HCT116 (cell line): ENCODE measurements around the gene PROM2. TPM values are rescaled to one million over a fixed set of nuclear protein-coding genes. Genes with fewer than 3 reads are reported as not detected.

Source experiments
- ATAC-seq: fragments of 200-7000 bp; cut with Tn5 transposase; 2 replicates; pipeline ENCODE4 v1.9.1; 2020; ENCODE audit warnings: mild to moderate bottlenecking, moderate library complexity
- BruUV-seq: library from RNA; stranded (reverse); fragments of 400-500 nt; replicated peaks from 2 replicates; lab custom pipeline; 2021; lab: Mats Ljungman, UMichigan
- CTCF ChIA-PET: fragments of 300-600 bp; sonication (Branson Sonifier 250); formaldehyde crosslinking; loops from one replicate; lab custom pipeline; 2021; ENCODE audit warnings: antibody characterized with exemption; lab: Charles Lee
- POLR2A ChIA-PET: fragments of 300-600, 350-600 bp; sonication (Branson Sonifier 250); formaldehyde crosslinking; loops from one replicate; lab custom pipeline; 2021; ENCODE audit warnings: antibody characterized with exemption; lab: Charles Lee
- RAD21 ChIA-PET, 2 experiments: fragments of 300-600 bp; sonication (Branson Sonifier 250); formaldehyde crosslinking; loops; one replicate each; lab custom pipeline; 2023; ENCODE audit warnings: low total read pairs in 2 of 2; ENCODE audit not compliant: uncharacterized antibody in 2 of 2, unreplicated experiment in 2 of 2, low non-redundant PET in 1 of 2; lab: Charles Lee
- DNase-seq: peaks from one replicate; pipeline ENCODE4 v3.0.0-alpha.2; 2010; ENCODE audit warnings: low read depth, low spot score
- H2AFZ ChIP-seq: fragments of 200-600 bp; shearing (Covaris generic), sonication (generic); 2 replicates; pipeline ENCODE4 v1.6.1; 2017; ENCODE audit warnings: low read depth, mixed run types, mixed read lengths, antibody characterized with exemption, low read length; ENCODE audit not compliant: poor library complexity, severe bottlenecking
- H3K27ac ChIP-seq: 2 replicates; pipeline ENCODE4 v1.5.1; 2012; ENCODE audit warnings: low read depth, low read length
- H3K27me3 ChIP-seq: fragments of 200-600 bp; sonication (generic); 2 replicates; pipeline ENCODE4 v1.6.1; 2016; ENCODE audit warnings: mixed run types, low read length, mixed read lengths; ENCODE audit not compliant: insufficient read depth
- H3K36me3 ChIP-seq, 2 experiments: fragments of 200-500 bp in 1 of 2; fragments of 200-600 bp in 1 of 2; sonication (Bioruptor generic) in 1 of 2; sonication (generic) in 1 of 2; 2 replicates each; pipeline versions ENCODE4 v1.5.1 to v1.6.1; 2014 to 2016; ENCODE audit warnings: low read length in 2 of 2, inconsistent platforms in 1 of 2, mixed read lengths in 1 of 2, mixed run types in 1 of 2; ENCODE audit not compliant: insufficient read depth in 2 of 2, control insufficient read depth in 1 of 2
- H3K4me1 ChIP-seq, 2 experiments: fragments of 200-600 bp in 1 of 2; sonication (generic) in 1 of 2; 2 replicates each; pipeline versions ENCODE4 v1.5.1 to v1.6.1; 2012 to 2017; ENCODE audit warnings: low read length in 2 of 2, inconsistent platforms in 1 of 2, mild to moderate bottlenecking in 1 of 2, mixed read lengths in 1 of 2, mixed run types in 1 of 2, moderate library complexity in 1 of 2; ENCODE audit not compliant: insufficient read depth in 2 of 2, control insufficient read depth in 1 of 2
- H3K4me2 ChIP-seq: fragments of 200-600 bp; sonication (generic); 2 replicates; pipeline ENCODE4 v1.6.1; 2017; ENCODE audit warnings: mixed run types, low read length, mixed read lengths
- H3K4me3 ChIP-seq, 2 experiments: fragments of 200-600 bp in 1 of 2; sonication (generic) in 1 of 2; replicated peaks in 1 of 2; 2 replicates each; pipeline ENCODE4 v1.5.1; 2011 to 2016; ENCODE audit warnings: low read length in 2 of 2, control low read depth in 1 of 2, low read depth in 1 of 2, mild to moderate bottlenecking in 1 of 2, mixed read lengths in 1 of 2, mixed run types in 1 of 2
- H3K79me2 ChIP-seq: fragments of 200-600 bp; sonication (generic); 2 replicates; pipeline ENCODE4 v1.6.1; 2017; ENCODE audit warnings: mild to moderate bottlenecking, mixed run types, low read length, moderate library complexity, mixed read lengths; ENCODE audit not compliant: insufficient read depth
- H3K9ac ChIP-seq: fragments of 200-600 bp; sonication (generic); 2 replicates; pipeline ENCODE4 v1.6.1; 2016; ENCODE audit warnings: low read length, mixed read lengths
- H3K9me2 ChIP-seq: fragments of 200-600 bp; sonication (generic), shearing (Covaris generic); 2 replicates; pipeline ENCODE4 v1.6.1; 2017; ENCODE audit warnings: mixed run types, mild to moderate bottlenecking, moderate library complexity; ENCODE audit not compliant: insufficient read depth
- H3K9me3 ChIP-seq, 2 experiments: fragments of 200-500 bp in 1 of 2; fragments of 200-600 bp in 1 of 2; sonication (Bioruptor generic) in 1 of 2; sonication (generic) in 1 of 2; 2 replicates each; pipeline ENCODE4 v1.6.1; 2014 to 2017; ENCODE audit warnings: low read length in 2 of 2, mixed read lengths in 2 of 2, inconsistent platforms in 1 of 2, low read depth in 1 of 2, mild to moderate bottlenecking in 1 of 2, mixed run types in 1 of 2, moderate library complexity in 1 of 2; ENCODE audit not compliant: control insufficient read depth in 1 of 2, insufficient read depth in 1 of 2
- H4K20me1 ChIP-seq: fragments of 200-600 bp; sonication (generic), shearing (Covaris generic); 2 replicates; pipeline ENCODE4 v1.6.1; 2017; ENCODE audit warnings: mixed run types, mild to moderate bottlenecking, moderate library complexity; ENCODE audit not compliant: insufficient read depth
- ATF3 ChIP-seq: IDR thresholded peaks from 2 replicates; pipeline ENCODE4 v1.6.1; 2012
- CBX3 ChIP-seq: IDR thresholded peaks from 2 replicates; pipeline ENCODE4 v1.6.1; 2012; ENCODE audit warnings: low read depth
- CTCF ChIP-seq, 3 experiments: fragments of 200-600 bp in 1 of 3; sonication (generic) in 1 of 3; IDR thresholded peaks in 2 of 3; conservative IDR thresholded peaks in 1 of 3; 2 replicates each; pipeline ENCODE4 v1.5.1; 2012 to 2017; ENCODE audit warnings: low read depth in 2 of 3, low read length in 2 of 3, antibody characterized with exemption in 1 of 3, borderline replicate concordance in 1 of 3, control low read depth in 1 of 3, mild to moderate bottlenecking in 1 of 3, mixed read lengths in 1 of 3, mixed run types in 1 of 3, moderate library complexity in 1 of 3; ENCODE audit not compliant: insufficient read depth in 1 of 3
- EGR1 ChIP-seq: IDR thresholded peaks from 2 replicates; pipeline ENCODE4 v1.6.1; 2012; ENCODE audit warnings: low read depth
- ELF1 ChIP-seq: IDR thresholded peaks from 2 replicates; pipeline ENCODE4 v1.6.1; 2012; ENCODE audit warnings: low read depth, borderline replicate concordance
- EZH2phosphoT487 ChIP-seq: fragments of 200-600 bp; IDR thresholded peaks from 2 replicates; pipeline ENCODE4 v1.6.1; 2018; ENCODE audit warnings: antibody characterized with exemption, borderline replicate concordance
- POLR2AphosphoS5 ChIP-seq: IDR thresholded peaks from 2 replicates; pipeline ENCODE4 v1.6.1; 2011; ENCODE audit warnings: mild to moderate bottlenecking, low read depth, low read length, moderate library complexity
- REST ChIP-seq: IDR thresholded peaks from 2 replicates; pipeline ENCODE4 v1.6.1; 2012; ENCODE audit warnings: low read depth
- ZFX ChIP-seq: fragments of 450-650 bp; IDR thresholded peaks from 2 replicates; pipeline ENCODE4 v1.6.1; 2017
- intact Hi-C: fragments of 100-400 bp; cut with micrococcal nuclease; formaldehyde crosslinking; loops from 2 replicates; pipeline ENCODE4 v1.10.0; 2022
- total RNA-seq: library from RNA; stranded (reverse); gene quantifications from one replicate; pipeline ENCODE4 v1.2.1, GENCODE V29; 2021; ENCODE audit not compliant: unreplicated experiment

Gene PROM2
- total RNA-seq, 1 experiment from 2014 or later: 11.9 TPM

DNA sequence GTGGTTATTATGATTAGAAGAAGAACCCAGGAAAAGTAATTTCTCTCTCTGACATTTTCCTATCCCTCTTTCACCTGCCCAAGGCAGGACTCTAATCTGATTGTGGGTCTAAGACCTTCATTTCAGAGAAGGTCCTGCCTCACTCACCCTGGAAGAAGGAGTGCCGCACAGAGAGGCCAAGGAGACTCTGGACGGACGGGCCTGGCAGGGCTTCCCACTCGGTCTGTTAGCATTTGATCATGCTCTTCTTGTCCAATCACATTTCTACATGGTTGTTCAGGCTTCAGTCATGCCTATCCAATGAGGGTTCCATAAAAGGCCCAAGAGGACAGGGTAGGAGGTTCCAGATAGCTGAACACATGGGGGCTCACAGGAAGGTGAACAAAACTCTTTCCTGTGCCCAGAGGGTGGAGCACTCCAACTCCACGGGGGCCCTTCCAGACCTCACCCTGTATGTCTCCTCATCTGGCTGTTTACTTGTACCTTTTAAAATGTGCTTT, 39.9 kb upstream of the PROM2 start:
- no peaks in the 10 kb centered on the region for H3K27me3 ChIP-seq
- no peak overlapping the region for H2AFZ ChIP-seq
- no peaks in the 10 kb centered on the region for H3K4me1 ChIP-seq
- RAD21 ChIA-PET: no interaction called here
- BruUV-seq: no TSS peak
- DNase-seq (no peak), ATAC-seq (no peak)
- CTCF ChIA-PET: no interaction called here
- no peaks in the 10 kb centered on the region for H3K9me2 ChIP-seq
- no peaks in the 10 kb centered on the region for H3K9me3 ChIP-seq
- H3K27ac ChIP-seq: no peak overlapping the region
- POLR2A ChIA-PET: no interaction called here
- no peaks in the 10 kb centered on the region for H4K20me1 ChIP-seq
- TF ChIP-seq REST (no peak), EZH2phosphoT487 (no peak), ATF3 (no peak), EGR1 (no peak), CTCF (IDR thresholded peaks at IDR 0.05 in 2 of 3, conservative IDR thresholded peaks at IDR 0.05 in 1 of 3; ENCODE audit: borderline replicate concordance in 1 of 3, insufficient read depth in 1 of 3, low read depth in 2 of 3, low read length in 2 of 3) (no peak), ELF1 (no peak), CBX3 (no peak), POLR2AphosphoS5 (no peak), ZFX (no peak)
- H3K36me3 ChIP-seq: no peaks in the 10 kb centered on the region
- H3K4me2 ChIP-seq: no peak overlapping the region
- intact Hi-C loops: no loop called here
- H3K9ac ChIP-seq: no peak overlapping the region
- no peaks in the 10 kb centered on the region for H3K79me2 ChIP-seq
- H3K4me3 ChIP-seq: no peak overlapping the region
